Kidney glomerular epithelial cell (primary cell): ENCODE measurements around the gene RNF214.
"Not testable (repeated sequence)": the region's sequence is repeated elsewhere in the genome, so short reads cannot be mapped to it uniquely, and the experiment has no call there.

Experiments
- DNase-seq: peaks from one replicate; lab custom pipeline; 2025; lab: John Stamatoyannopoulos, UW

Gene RNF214

GRCh38 chr11:117232092-117232878 is at the start of gene RNF214:
TSS of gene RNF214 (plus strand) at chr11:117232671. CDS start at chr11:117234273, 1,602 bp downstream.
- DNase-seq: peak; percentile 66

- not testable (repeated sequence) for DNase-seq
Observed at GRCh38 chr11:117183178-117183577, 49.3 kb upstream of the RNF214 start.

- no peak for DNase-seq
Observed at GRCh38 chr11:117183724-117184349, 48.6 kb upstream of the RNF214 start.

- DNase-seq: no peak
Observed at GRCh38 chr11:117185736-117186430, 46.6 kb upstream of the RNF214 start.

- DNase-seq: no peak
Observed at GRCh38 chr11:117186431-117186761, 46.1 kb upstream of the RNF214 start.

GRCh38 chr11:117187007-117187406 is 45.5 kb upstream of the RNF214 start:
- DNase-seq: no peak

GRCh38 chr11:117187428-117187798 is 45.1 kb upstream of the RNF214 start:
- DNase-seq: no peak

GRCh38 chr11:117187799-117188481 is 44.5 kb upstream of the RNF214 start:
- no peak for DNase-seq

GRCh38 chr11:117188620-117189081 is 43.8 kb upstream of the RNF214 start:
- no peak for DNase-seq

GRCh38 chr11:117189191-117189940 is 43.1 kb upstream of the RNF214 start:
- DNase-seq: no peak

GRCh38 chr11:117189941-117190544 is 42.4 kb upstream of the RNF214 start:
- DNase-seq: no peak

- no peak for DNase-seq
Observed at GRCh38 chr11:117191680-117192400, 40.6 kb upstream of the RNF214 start.

- DNase-seq: no peak
Observed at GRCh38 chr11:117192401-117192875, 40.0 kb upstream of the RNF214 start.

- DNase-seq: no peak
Observed at GRCh38 chr11:117193130-117194020, 39.1 kb upstream of the RNF214 start.

- no peak for DNase-seq
Observed at GRCh38 chr11:117194267-117194666, 38.2 kb upstream of the RNF214 start.

- DNase-seq: no peak
Observed at GRCh38 chr11:117195258-117195657, 37.2 kb upstream of the RNF214 start.

- no peak for DNase-seq
Observed at GRCh38 chr11:117195761-117196160, 36.7 kb upstream of the RNF214 start.

- no peak for DNase-seq
Observed at GRCh38 chr11:117197006-117197405, 35.5 kb upstream of the RNF214 start.
